Hepatocyte (in vitro differentiated cells): ENCODE results near the gene USP49. TPM values are rescaled to one million over a fixed set of nuclear protein-coding genes. Genes with fewer than 3 reads are reported as not detected.
A peak's percentile ranks its signal among the peaks of the same experiment; 100 is the strongest.

Source experiments
- DNase-seq: peaks from one replicate; pipeline ENCODE4 v3.0.0-alpha.2; 2016; ENCODE audit warnings: low spot score
- H2AFZ ChIP-seq: fragments of 200-600 bp; sonication (generic); 2 replicates; pipeline ENCODE4 v1.6.0; 2016; ENCODE audit warnings: antibody characterized with exemption, mild to moderate bottlenecking
- H3K27ac ChIP-seq: fragments of 200-600 bp; sonication (generic); 2 replicates; pipeline ENCODE4 v1.5.1; 2016; ENCODE audit warnings: mild to moderate bottlenecking
- H3K27me3 ChIP-seq: fragments of 200-600 bp; sonication (generic); 2 replicates; pipeline ENCODE4 v1.6.1; 2016
- H3K36me3 ChIP-seq: fragments of 200-600 bp; sonication (generic); replicated peaks from 2 replicates; pipeline ENCODE4 v1.5.1; 2016; ENCODE audit warnings: low read depth; ENCODE audit not compliant: insufficient read depth
- H3K4me1 ChIP-seq: fragments of 200-600 bp; sonication (generic); 2 replicates; pipeline ENCODE4 v1.5.1; 2016; ENCODE audit warnings: mild to moderate bottlenecking, moderate library complexity; ENCODE audit not compliant: insufficient read depth
- H3K4me2 ChIP-seq: fragments of 200-600 bp; sonication (generic); 2 replicates; pipeline ENCODE4 v1.6.0; 2016
- H3K4me3 ChIP-seq: fragments of 200-600 bp; sonication (generic); 2 replicates; pipeline ENCODE4 v1.5.1; 2016; ENCODE audit warnings: mild to moderate bottlenecking
- H3K79me2 ChIP-seq: fragments of 200-600 bp; sonication (generic); 2 replicates; pipeline ENCODE4 v1.6.0; 2017; ENCODE audit warnings: mild to moderate bottlenecking
- H3K9me2 ChIP-seq: fragments of 200-600 bp; sonication (generic); replicated peaks from 2 replicates; pipeline ENCODE4 v1.6.0; 2017; ENCODE audit warnings: mild to moderate bottlenecking; ENCODE audit not compliant: insufficient read depth
- H3K9me3 ChIP-seq: fragments of 200-600 bp; sonication (generic); 2 replicates; pipeline ENCODE4 v1.5.1; 2016; ENCODE audit warnings: low read depth, mild to moderate bottlenecking
- H4K20me1 ChIP-seq: fragments of 200-600 bp; sonication (generic); 2 replicates; pipeline ENCODE4 v1.6.0; 2016; ENCODE audit warnings: mild to moderate bottlenecking; ENCODE audit not compliant: insufficient read depth, poor library complexity, severe bottlenecking
- EZH2 ChIP-seq: fragments of 200-600 bp; sonication (generic); IDR thresholded peaks from 2 replicates; pipeline ENCODE4 v1.6.1; 2016; ENCODE audit warnings: antibody characterized with exemption, mild to moderate bottlenecking, borderline replicate concordance
- EZH2phosphoT487 ChIP-seq: fragments of 200-600 bp; sonication (generic); IDR thresholded peaks from one replicate; pipeline ENCODE4 v1.6.1; 2018; ENCODE audit warnings: antibody characterized with exemption, mild to moderate bottlenecking, low read depth, moderate library complexity; ENCODE audit not compliant: unreplicated experiment, severe bottlenecking
- WGBS: methylation state at CpG from one replicate; pipeline ENCODE4 v1.1.6; 2016; ENCODE audit warnings: low lambda C conversion rate; ENCODE audit errors: missing lambda C conversion rate; 5-methylcytosine and 5-hydroxymethylcytosine counted together
- polyA plus RNA-seq: library from polyadenylated mRNA; unstranded; fragments of >200 nt; fragmentation: Nextera tagmentation; extraction: Ambion mirVana; gene quantifications from 2 replicates; pipeline ENCODE4 v1.2.1, GENCODE V29; 2016
- total RNA-seq: library from RNA; depleted of rRNA; stranded (reverse); fragments of >200 nt; gene quantifications from 2 replicates; pipeline ENCODE4 v1.2.3, GENCODE V29; 2014
- TF ChIP-seq, protein P1 (sequence below): fragments of 200-600 bp; sonication (generic); IDR thresholded peaks from 2 replicates; pipeline ENCODE4 v1.5.1; 2016; ENCODE audit warnings: antibody characterized with exemption, mild to moderate bottlenecking; ENCODE audit not compliant: poor library complexity

The USP49 gene
- total and polyA plus RNA-seq, 2 experiments from 2014 or later, result 1.0 to 2.4 TPM

DNA sequence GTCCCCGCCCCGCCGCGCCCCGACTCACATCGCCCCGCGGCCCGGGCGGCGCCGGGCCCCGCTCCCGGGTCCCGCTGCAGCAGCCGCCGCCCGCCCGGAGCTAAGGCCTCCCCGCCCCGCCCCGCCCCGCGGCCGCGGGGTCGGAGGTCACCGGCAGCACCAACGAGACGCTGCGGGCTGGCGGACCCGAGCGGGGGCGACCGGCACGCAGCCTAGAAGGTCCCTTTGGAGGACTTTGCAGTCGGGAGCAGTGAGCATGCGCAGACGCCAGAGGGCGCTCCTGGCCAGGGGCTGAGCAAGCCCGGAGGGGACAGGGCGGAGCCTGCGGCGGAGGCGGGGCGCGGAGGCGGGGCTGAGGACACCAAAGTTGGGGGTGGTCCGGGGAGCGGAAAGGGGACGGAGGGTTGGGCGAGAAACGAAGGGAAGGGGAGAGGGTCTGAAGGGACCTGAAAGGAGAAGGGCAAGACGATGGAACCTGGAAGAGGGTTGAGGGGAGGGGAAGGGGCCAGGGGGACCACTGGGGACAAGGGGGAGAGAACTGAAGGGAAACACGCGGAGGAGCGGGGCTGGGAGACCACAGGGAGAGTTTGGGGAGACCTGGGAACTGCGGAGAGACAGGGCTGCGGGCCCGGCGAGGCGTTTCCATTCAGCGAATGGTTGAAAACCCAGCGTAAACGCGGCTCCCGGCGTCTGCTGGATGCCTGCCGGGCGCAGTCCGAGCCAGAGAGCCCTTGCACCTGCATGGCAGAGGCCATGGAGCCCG lies 115.2 kb downstream of the USP49 start, which contains the start of gene FRS3:
Gene FRS3 (minus strand): TSS at position 113 of the 763 bp plus-strand sequence. CDS start 2,913 bp downstream, outside the sequence.
- H3K36me3 ChIP-seq, result no peaks in the 10 kb centered on the region
- no peaks in the 10 kb centered on the region for H4K20me1 ChIP-seq
- H3K27ac ChIP-seq, result peak within 1 kb of the TSS; percentile 67
- peaks cover 18% of the 10 kb centered on the region for H3K4me1 ChIP-seq
- H3K79me2 ChIP-seq, result peaks cover 11% of the 10 kb centered on the region
- peak within 1 kb of the TSS; percentile 96 for H3K4me2 ChIP-seq
- H3K9me3 ChIP-seq, result no peaks in the 10 kb centered on the region
- no peaks in the 10 kb centered on the region for H3K9me2 ChIP-seq
- no peaks in the 10 kb centered on the region for H3K27me3 ChIP-seq
- H3K4me3 ChIP-seq, result peak within 1 kb of the TSS; percentile 83
- peak; percentile 97 for DNase-seq
- WGBS, result 0% methylated on average over 15 of the region's 73 CpGs
- no peak for TF ChIP-seq EZH2phosphoT487
- TF ChIP-seq, protein P1, sequence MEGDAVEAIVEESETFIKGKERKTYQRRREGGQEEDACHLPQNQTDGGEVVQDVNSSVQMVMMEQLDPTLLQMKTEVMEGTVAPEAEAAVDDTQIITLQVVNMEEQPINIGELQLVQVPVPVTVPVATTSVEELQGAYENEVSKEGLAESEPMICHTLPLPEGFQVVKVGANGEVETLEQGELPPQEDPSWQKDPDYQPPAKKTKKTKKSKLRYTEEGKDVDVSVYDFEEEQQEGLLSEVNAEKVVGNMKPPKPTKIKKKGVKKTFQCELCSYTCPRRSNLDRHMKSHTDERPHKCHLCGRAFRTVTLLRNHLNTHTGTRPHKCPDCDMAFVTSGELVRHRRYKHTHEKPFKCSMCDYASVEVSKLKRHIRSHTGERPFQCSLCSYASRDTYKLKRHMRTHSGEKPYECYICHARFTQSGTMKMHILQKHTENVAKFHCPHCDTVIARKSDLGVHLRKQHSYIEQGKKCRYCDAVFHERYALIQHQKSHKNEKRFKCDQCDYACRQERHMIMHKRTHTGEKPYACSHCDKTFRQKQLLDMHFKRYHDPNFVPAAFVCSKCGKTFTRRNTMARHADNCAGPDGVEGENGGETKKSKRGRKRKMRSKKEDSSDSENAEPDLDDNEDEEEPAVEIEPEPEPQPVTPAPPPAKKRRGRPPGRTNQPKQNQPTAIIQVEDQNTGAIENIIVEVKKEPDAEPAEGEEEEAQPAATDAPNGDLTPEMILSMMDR, result peak; percentile 99
- peak within 1 kb of the TSS; percentile 86 for H2AFZ ChIP-seq

DNA sequence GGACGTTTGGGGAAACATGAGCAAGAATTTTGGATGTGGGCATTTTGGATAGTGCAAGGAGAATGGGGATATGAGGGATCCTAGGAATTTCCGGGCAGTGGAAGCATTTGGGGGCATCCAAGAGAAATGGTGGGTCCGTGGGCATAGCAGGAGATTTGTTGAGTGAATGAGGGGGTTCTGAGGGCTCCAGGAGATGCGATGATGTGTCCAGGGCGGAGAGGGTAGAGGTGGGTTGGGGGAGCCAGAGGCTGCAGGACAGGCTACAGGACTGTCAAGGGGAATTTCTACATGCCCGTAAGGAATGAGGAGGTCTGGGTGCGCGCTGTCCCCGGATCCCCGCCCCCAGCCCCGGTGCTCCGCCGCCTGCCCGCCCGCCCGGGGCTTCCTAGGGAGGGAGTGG lies 115.8 kb downstream of the USP49 start:
- DNase-seq, result no peak
- Histone ChIP-seq H3K36me3 (no peaks in the 10 kb centered on the region), H3K4me1 (peaks cover 18% of the 10 kb centered on the region), H3K79me2 (peaks cover 11% of the 10 kb centered on the region), H3K27ac (no peak overlapping the region), H3K27me3 (no peaks in the 10 kb centered on the region), H3K9me2 (no peaks in the 10 kb centered on the region), H3K4me3 (peak overlapping the region; percentile 71), H3K4me2 (peak overlapping the region; percentile 96), H4K20me1 (no peaks in the 10 kb centered on the region), H2AFZ (peak overlapping the region; percentile 68), H3K9me3 (no peaks in the 10 kb centered on the region)
- TF ChIP-seq, protein P1, result no peak
- TF ChIP-seq EZH2phosphoT487 (no peak), EZH2 (no peak)
- WGBS, result 5% methylated on average over 7 of the region's 16 CpGs

DNA sequence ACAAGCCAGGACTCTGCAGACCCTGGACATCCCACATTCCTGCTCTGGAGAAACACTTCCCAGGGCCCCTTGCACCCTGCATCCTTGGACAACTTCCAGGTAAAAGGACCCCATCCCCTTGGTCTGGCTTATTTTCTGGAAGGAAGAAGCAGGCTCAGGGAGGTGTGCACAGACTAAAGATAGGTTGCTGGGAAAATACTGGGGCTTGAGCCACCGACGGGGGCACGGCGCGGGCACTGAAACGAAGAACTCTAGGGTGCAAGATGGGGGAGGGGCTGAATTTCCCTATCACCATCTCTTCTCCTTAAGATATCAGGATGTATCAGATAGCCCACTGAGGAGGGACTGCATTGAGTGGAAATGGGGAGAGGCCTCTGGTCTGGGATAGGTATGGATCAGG lies 116.3 kb downstream of the USP49 start:
- no peak for TF ChIP-seq EZH2phosphoT487
- TF ChIP-seq, protein P1, result no peak
- no peak for TF ChIP-seq EZH2
- no peaks in the 10 kb centered on the region for H3K27me3 ChIP-seq
- no peak for DNase-seq
- H3K4me2 ChIP-seq, result peak overlapping the region; percentile 96
- peaks cover 11% of the 10 kb centered on the region for H3K79me2 ChIP-seq
- H4K20me1 ChIP-seq, result no peaks in the 10 kb centered on the region
- H3K4me3 ChIP-seq, result no peak overlapping the region
- H3K4me1 ChIP-seq, result peaks cover 18% of the 10 kb centered on the region
- no peaks in the 10 kb centered on the region for H3K36me3 ChIP-seq
- no peaks in the 10 kb centered on the region for H3K9me2 ChIP-seq
- WGBS, result 41% methylated on average over 6 of the region's 6 CpGs
- H2AFZ ChIP-seq, result peak overlapping the region; percentile 68
- no peak overlapping the region for H3K27ac ChIP-seq
- H3K9me3 ChIP-seq, result no peaks in the 10 kb centered on the region
